HCT116 (cell line): ENCODE results near the gene NME2. TPM values are rescaled to one million over a fixed set of nuclear protein-coding genes. Genes with fewer than 3 reads are reported as not detected.

Experiments used
- ATAC-seq: fragments of 200-7000 bp; cut with Tn5 transposase; 2 replicates; pipeline ENCODE4 v1.9.1; 2020; ENCODE audit warnings: mild to moderate bottlenecking, moderate library complexity
- BruUV-seq: library from RNA; stranded (reverse); fragments of 400-500 nt; replicated peaks from 2 replicates; lab custom pipeline; 2021; lab: Mats Ljungman, UMichigan
- CTCF ChIA-PET: fragments of 300-600 bp; sonication (Branson Sonifier 250); formaldehyde crosslinking; loops from one replicate; lab custom pipeline; 2021; ENCODE audit warnings: antibody characterized with exemption; lab: Charles Lee
- POLR2A ChIA-PET: fragments of 300-600, 350-600 bp; sonication (Branson Sonifier 250); formaldehyde crosslinking; loops from one replicate; lab custom pipeline; 2021; ENCODE audit warnings: antibody characterized with exemption; lab: Charles Lee
- RAD21 ChIA-PET, 2 experiments: fragments of 300-600 bp; sonication (Branson Sonifier 250); formaldehyde crosslinking; loops; one replicate each; lab custom pipeline; 2023; ENCODE audit warnings: low total read pairs in 2 of 2; ENCODE audit not compliant: uncharacterized antibody in 2 of 2, unreplicated experiment in 2 of 2, low non-redundant PET in 1 of 2; lab: Charles Lee
- DNase-seq: peaks from one replicate; pipeline ENCODE4 v3.0.0-alpha.2; 2010; ENCODE audit warnings: low read depth, low spot score
- H2AFZ ChIP-seq: fragments of 200-600 bp; shearing (Covaris generic), sonication (generic); 2 replicates; pipeline ENCODE4 v1.6.1; 2017; ENCODE audit warnings: low read depth, mixed run types, mixed read lengths, antibody characterized with exemption, low read length; ENCODE audit not compliant: poor library complexity, severe bottlenecking
- H3K27ac ChIP-seq: 2 replicates; pipeline ENCODE4 v1.5.1; 2012; ENCODE audit warnings: low read depth, low read length
- H3K27me3 ChIP-seq: fragments of 200-600 bp; sonication (generic); 2 replicates; pipeline ENCODE4 v1.6.1; 2016; ENCODE audit warnings: mixed run types, low read length, mixed read lengths; ENCODE audit not compliant: insufficient read depth
- H3K36me3 ChIP-seq, 2 experiments: fragments of 200-500 bp in 1 of 2; fragments of 200-600 bp in 1 of 2; sonication (Bioruptor generic) in 1 of 2; sonication (generic) in 1 of 2; 2 replicates each; pipeline versions ENCODE4 v1.5.1 to v1.6.1; 2014 to 2016; ENCODE audit warnings: low read length in 2 of 2, inconsistent platforms in 1 of 2, mixed read lengths in 1 of 2, mixed run types in 1 of 2; ENCODE audit not compliant: insufficient read depth in 2 of 2, control insufficient read depth in 1 of 2
- H3K4me1 ChIP-seq, 2 experiments: fragments of 200-600 bp in 1 of 2; sonication (generic) in 1 of 2; 2 replicates each; pipeline versions ENCODE4 v1.5.1 to v1.6.1; 2012 to 2017; ENCODE audit warnings: low read length in 2 of 2, inconsistent platforms in 1 of 2, mild to moderate bottlenecking in 1 of 2, mixed read lengths in 1 of 2, mixed run types in 1 of 2, moderate library complexity in 1 of 2; ENCODE audit not compliant: insufficient read depth in 2 of 2, control insufficient read depth in 1 of 2
- H3K4me2 ChIP-seq: fragments of 200-600 bp; sonication (generic); 2 replicates; pipeline ENCODE4 v1.6.1; 2017; ENCODE audit warnings: mixed run types, low read length, mixed read lengths
- H3K4me3 ChIP-seq, 2 experiments: fragments of 200-600 bp in 1 of 2; sonication (generic) in 1 of 2; replicated peaks in 1 of 2; 2 replicates each; pipeline ENCODE4 v1.5.1; 2011 to 2016; ENCODE audit warnings: low read length in 2 of 2, control low read depth in 1 of 2, low read depth in 1 of 2, mild to moderate bottlenecking in 1 of 2, mixed read lengths in 1 of 2, mixed run types in 1 of 2
- H3K79me2 ChIP-seq: fragments of 200-600 bp; sonication (generic); 2 replicates; pipeline ENCODE4 v1.6.1; 2017; ENCODE audit warnings: mild to moderate bottlenecking, mixed run types, low read length, moderate library complexity, mixed read lengths; ENCODE audit not compliant: insufficient read depth
- H3K9ac ChIP-seq: fragments of 200-600 bp; sonication (generic); 2 replicates; pipeline ENCODE4 v1.6.1; 2016; ENCODE audit warnings: low read length, mixed read lengths
- H3K9me2 ChIP-seq: fragments of 200-600 bp; sonication (generic), shearing (Covaris generic); 2 replicates; pipeline ENCODE4 v1.6.1; 2017; ENCODE audit warnings: mixed run types, mild to moderate bottlenecking, moderate library complexity; ENCODE audit not compliant: insufficient read depth
- H3K9me3 ChIP-seq, 2 experiments: fragments of 200-500 bp in 1 of 2; fragments of 200-600 bp in 1 of 2; sonication (Bioruptor generic) in 1 of 2; sonication (generic) in 1 of 2; 2 replicates each; pipeline ENCODE4 v1.6.1; 2014 to 2017; ENCODE audit warnings: low read length in 2 of 2, mixed read lengths in 2 of 2, inconsistent platforms in 1 of 2, low read depth in 1 of 2, mild to moderate bottlenecking in 1 of 2, mixed run types in 1 of 2, moderate library complexity in 1 of 2; ENCODE audit not compliant: control insufficient read depth in 1 of 2, insufficient read depth in 1 of 2
- H4K20me1 ChIP-seq: fragments of 200-600 bp; sonication (generic), shearing (Covaris generic); 2 replicates; pipeline ENCODE4 v1.6.1; 2017; ENCODE audit warnings: mixed run types, mild to moderate bottlenecking, moderate library complexity; ENCODE audit not compliant: insufficient read depth
- CEBPB ChIP-seq: IDR thresholded peaks from 2 replicates; pipeline ENCODE4 v1.6.1; 2012; ENCODE audit warnings: low read depth
- EZH2 ChIP-seq: fragments of 200-600 bp; sonication (generic); IDR thresholded peaks from 2 replicates; pipeline ENCODE4 v1.6.1; 2017; ENCODE audit warnings: antibody characterized with exemption, mixed run types
- MAX ChIP-seq: IDR thresholded peaks from 2 replicates; pipeline ENCODE4 v1.6.1; 2012
- POLR2A ChIP-seq: IDR thresholded peaks from 2 replicates; pipeline ENCODE4 v1.7.0; 2011; ENCODE audit warnings: borderline replicate concordance; ENCODE audit not compliant: insufficient read depth, insufficient read length; ENCODE audit errors: extremely low read depth
- POLR2AphosphoS5 ChIP-seq: IDR thresholded peaks from 2 replicates; pipeline ENCODE4 v1.6.1; 2011; ENCODE audit warnings: mild to moderate bottlenecking, low read depth, low read length, moderate library complexity
- REST ChIP-seq: IDR thresholded peaks from 2 replicates; pipeline ENCODE4 v1.6.1; 2012; ENCODE audit warnings: low read depth
- SIN3A ChIP-seq: IDR thresholded peaks from 2 replicates; pipeline ENCODE4 v1.6.1; 2012; ENCODE audit warnings: low read depth
- SP1 ChIP-seq: IDR thresholded peaks from 2 replicates; pipeline ENCODE4 v1.6.1; 2012; ENCODE audit warnings: low read depth
- ZBTB33 ChIP-seq: IDR thresholded peaks from 2 replicates; pipeline ENCODE4 v1.6.1; 2011; ENCODE audit warnings: mild to moderate bottlenecking, low read length, moderate library complexity; ENCODE audit not compliant: insufficient replicate concordance; ENCODE audit errors: extremely low read depth
- ZFX ChIP-seq: fragments of 450-650 bp; IDR thresholded peaks from 2 replicates; pipeline ENCODE4 v1.6.1; 2017
- intact Hi-C: fragments of 100-400 bp; cut with micrococcal nuclease; formaldehyde crosslinking; loops from 2 replicates; pipeline ENCODE4 v1.10.0; 2022
- total RNA-seq: library from RNA; stranded (reverse); gene quantifications from one replicate; pipeline ENCODE4 v1.2.1, GENCODE V29; 2021; ENCODE audit not compliant: unreplicated experiment

Gene NME2
- total RNA-seq, 1 experiment from 2014 or later: 1,287 TPM

GRCh38 chr17:51197754-51198153, 31.5 kb downstream of the NME2 start (continued):
- TF ChIP-seq REST (no peak), MAX (no peak), SIN3A (no peak), ZBTB33 (no peak), POLR2A (no peak), ZFX (no peak)

GRCh38 chr17:51200295-51200694, 34.1 kb downstream of the NME2 start:
- ATAC-seq (no peak), DNase-seq (no peak)
- no peak overlapping the region for H3K4me2 ChIP-seq
- ChIA-PET RAD21 (no interaction called here), CTCF (no interaction called here), POLR2A (no interaction called here)
- peaks cover 41 to 44% of the 10 kb centered on the region in 2 experiments for H3K36me3 ChIP-seq
- no peak overlapping the region for H3K4me3 ChIP-seq
- no peaks in the 10 kb centered on the region for H3K27me3 ChIP-seq
- no peaks in the 10 kb centered on the region for H3K4me1 ChIP-seq
- no peak overlapping the region for H3K9ac ChIP-seq
- H3K27ac ChIP-seq: no peak overlapping the region
- no peaks in the 10 kb centered on the region for H3K9me2 ChIP-seq
- no TSS peak for BruUV-seq
- no peak overlapping the region for H2AFZ ChIP-seq
- 0 out of 2 replicates have a peak, but pooled peaks cover 6% of the 10 kb centered on the region for H3K79me2 ChIP-seq
- H4K20me1 ChIP-seq: no peaks in the 10 kb centered on the region
- no peaks in the 10 kb centered on the region for H3K9me3 ChIP-seq
- no peak for TF ChIP-seq MAX
- TF ChIP-seq REST: no peak
- TF ChIP-seq EZH2: no peak
- TF ChIP-seq POLR2A: no peak
- TF ChIP-seq POLR2AphosphoS5: no peak
- no peak for TF ChIP-seq CEBPB
- no peak for TF ChIP-seq SP1
- TF ChIP-seq, all 23 proteins: peak for 0
- intact Hi-C loops: no loop called here
